GM12878 (cell line): ENCODE results near the gene ULK4. TPM values are rescaled to one million over a fixed set of nuclear protein-coding genes. Genes with fewer than 3 reads are reported as not detected.

Experiments
- ATAC-seq: fragments of 200-7000 bp; cut with Tn5 transposase; 3 replicates; pipeline ENCODE4 v1.9.1; 2020; ENCODE audit warnings: mild to moderate bottlenecking, moderate library complexity
- BruUV-seq: library from RNA; stranded (reverse); fragments of 400-500 nt; replicated peaks from 2 replicates; lab custom pipeline; 2021; lab: Mats Ljungman, UMichigan
- CTCF ChIA-PET: fragments of 300-600 bp; sonication (Branson Sonifier 250); formaldehyde crosslinking; extraction: SDS; loops from one replicate; lab custom pipeline; 2021; ENCODE audit warnings: inconsistent platforms; lab: Yijun Ruan, JAX
- POLR2A ChIA-PET: fragments of 350-600 bp; formaldehyde crosslinking; extraction: SDS; loops from one replicate; lab custom pipeline; 2021; ENCODE audit warnings: inconsistent platforms; lab: Charles Lee
- RAD21 ChIA-PET: fragments of 300-600 bp; sonication (Branson Sonifier 250); formaldehyde crosslinking; loops from one replicate; lab custom pipeline; 2023; ENCODE audit warnings: antibody characterized with exemption; ENCODE audit not compliant: unreplicated experiment; lab: Charles Lee
- SMC1A ChIA-PET: fragments of 300-600 bp; sonication (Branson Sonifier 250); formaldehyde crosslinking; loops from one replicate; lab custom pipeline; 2023; ENCODE audit not compliant: unreplicated experiment, uncharacterized antibody; lab: Charles Lee
- DNase-seq: peaks from one replicate; pipeline ENCODE4 v3.0.0-alpha.2; 2011; ENCODE audit warnings: low read depth, low spot score
- FAIRE-seq: peaks from 3 replicates; lab custom pipeline; 2011; peaks lifted over from hg19 to GRCh38; lab: Jason Lieb, UNC
- H2AFZ ChIP-seq: 2 replicates; pipeline ENCODE4 v1.6.0; 2011; ENCODE audit warnings: low read depth, low read length, control low read depth; ENCODE audit not compliant: control insufficient read depth
- H3K27ac ChIP-seq: 2 replicates; pipeline ENCODE4 v1.5.1; 2011; ENCODE audit warnings: control low read depth; ENCODE audit not compliant: control insufficient read depth, insufficient read depth
- H3K27me3 ChIP-seq, 2 experiments: replicated peaks in 1 of 2; 2 replicates each; pipeline versions ENCODE4 v1.6.0 to v1.6.1; 2011; ENCODE audit warnings: low read length in 1 of 2; ENCODE audit not compliant: control insufficient read depth in 2 of 2, insufficient read depth in 2 of 2
- H3K36me3 ChIP-seq, 2 experiments: 2 replicates each; pipeline ENCODE4 v1.5.1; 2011; ENCODE audit warnings: low read length in 1 of 2; ENCODE audit not compliant: control insufficient read depth in 2 of 2, insufficient read depth in 2 of 2
- H3K4me1 ChIP-seq: 2 replicates; pipeline ENCODE4 v1.6.1; 2011; ENCODE audit warnings: mild to moderate bottlenecking, low read length, moderate library complexity, mixed read lengths; ENCODE audit not compliant: control insufficient read depth, insufficient read depth
- H3K4me2 ChIP-seq: 2 replicates; pipeline ENCODE4 v1.6.0; 2011; ENCODE audit warnings: control low read depth; ENCODE audit not compliant: control insufficient read depth, insufficient read depth
- H3K4me3 ChIP-seq: fragments of 200-600 bp; sonication (generic); 2 replicates; pipeline ENCODE4 v1.5.1; 2016
- H3K79me2 ChIP-seq: 2 replicates; pipeline ENCODE4 v1.6.0; 2011; ENCODE audit warnings: low read length; ENCODE audit not compliant: control insufficient read depth, insufficient read depth
- H3K9ac ChIP-seq: 2 replicates; pipeline ENCODE4 v1.8.0; 2011; ENCODE audit warnings: low read length, control low read depth, mixed read lengths; ENCODE audit not compliant: control insufficient read depth, insufficient read depth
- H3K9me3 ChIP-seq: replicated peaks from 3 replicates; pipeline ENCODE4 v1.5.1; 2011; ENCODE audit warnings: mild to moderate bottlenecking, low read length; ENCODE audit not compliant: control insufficient read depth, insufficient read depth
- H4K20me1 ChIP-seq: 2 replicates; pipeline ENCODE4 v1.6.0; 2011; ENCODE audit not compliant: control insufficient read depth, insufficient read depth
- BHLHE40 ChIP-seq, 2 experiments: fragments of 450-650 bp in 1 of 2; IDR thresholded peaks; 2 replicates each; pipeline ENCODE4 v1.6.1; 2011 to 2017; ENCODE audit warnings: low read depth in 2 of 2, borderline replicate concordance in 1 of 2, improper control_type of control experiment in 1 of 2, low read length in 1 of 2, mild to moderate bottlenecking in 1 of 2
- FOS ChIP-seq: IDR thresholded peaks from 3 replicates; pipeline ENCODE4 v1.6.1; 2011; ENCODE audit warnings: borderline replicate concordance; ENCODE audit not compliant: insufficient read length; ENCODE audit errors: extremely low read depth
- MEF2B ChIP-seq: fragments of 450-650 bp; IDR thresholded peaks from 2 replicates; pipeline ENCODE4 v1.6.1; 2018; ENCODE audit warnings: mild to moderate bottlenecking, moderate library complexity; ENCODE audit not compliant: partially characterized antibody, poor library complexity, severe bottlenecking
- MXI1 ChIP-seq: fragments of 150-350 bp; IDR thresholded peaks from 2 replicates; pipeline ENCODE4 v1.6.1; 2011; ENCODE audit warnings: low read depth, mild to moderate bottlenecking, inconsistent platforms, low read length, improper control_type of control experiment
- NR2C1 ChIP-seq: fragments of 450-650 bp; IDR thresholded peaks from 2 replicates; pipeline ENCODE4 v1.6.1; 2017; ENCODE audit warnings: antibody characterized with exemption, mild to moderate bottlenecking, moderate library complexity
- RAD51 ChIP-seq: fragments of 450-650 bp; IDR thresholded peaks from 2 replicates; pipeline ENCODE4 v1.6.1; 2016; ENCODE audit warnings: moderate library complexity, mild to moderate bottlenecking, inconsistent platforms
- RB1 ChIP-seq: fragments of 450-650 bp; formaldehyde crosslinking; IDR thresholded peaks from 2 replicates; pipeline ENCODE4 v1.6.1; 2017; ENCODE audit warnings: mild to moderate bottlenecking, borderline replicate concordance
- SMC3 ChIP-seq: IDR thresholded peaks from 2 replicates; pipeline ENCODE4 v1.6.1; 2011; ENCODE audit warnings: low read length, improper control_type of control experiment, borderline replicate concordance
- SP1 ChIP-seq: IDR thresholded peaks from one replicate; pipeline ENCODE4 v1.6.1; 2011; ENCODE audit warnings: low read depth, low read length
- YY1 ChIP-seq: IDR thresholded peaks from 2 replicates; pipeline ENCODE4 v1.6.1; 2011; ENCODE audit warnings: low read depth, mild to moderate bottlenecking, low read length
- ZNF24 ChIP-seq: fragments of 450-650 bp; IDR thresholded peaks from 2 replicates; pipeline ENCODE4 v1.6.1; 2017; ENCODE audit warnings: antibody characterized with exemption, mild to moderate bottlenecking
- WGBS: methylation state at CpG from one replicate; pipeline ENCODE4 v1.1.6; 2016; ENCODE audit warnings: low lambda C conversion rate; ENCODE audit not compliant: insufficient replicate concordance, insufficient coverage; ENCODE audit errors: missing lambda C conversion rate; 5-methylcytosine and 5-hydroxymethylcytosine counted together
- in situ Hi-C: fragments of 300-500 bp; cut with MboI; formaldehyde crosslinking; loops from 9 replicates; pipeline ENCODE4 v1.14.3; 2018; ENCODE audit warnings: mixed read lengths
- intact Hi-C: fragments of 100-400 bp; cut with micrococcal nuclease; formaldehyde crosslinking; loops from one replicate; pipeline ENCODE4 v1.14.2; 2022; ENCODE audit not compliant: unreplicated experiment
- polyA plus RNA-seq, 11 experiments: library from polyadenylated mRNA; depleted of rRNA in 4 of 11; unstranded in 6 of 11; stranded (reverse) in 5 of 11; fragments of >200 nt; fragmentation: Nextera tagmentation in 4 of 11; fragmentation: Illumina TruSeq in 1 of 11; extraction: Ambion mirVana in 4 of 11; extraction: Trizol in 1 of 11; gene quantifications; 1 replicate in 1 of 11; 2 replicates in 10 of 11; pipeline versions ENCODE4 v1.2.1 to v1.2.3, GENCODE V29; 2011 to 2016; ENCODE audit warnings: inconsistent platforms in 2 of 11, missing spikeins in 2 of 11, low read depth in 1 of 11
- total RNA-seq, 4 experiments: library from RNA; depleted of rRNA in 3 of 4; stranded (reverse); fragments of >200 nt in 3 of 4; fragmentation: Illumina TruSeq in 1 of 4; extraction: Trizol in 1 of 4; gene quantifications; 2 replicates each; pipeline versions ENCODE4 v1.2.1 to v1.2.3, GENCODE V29; 2013 to 2021
- TF ChIP-seq, protein P1 (sequence below): fragments of 150-350 bp; IDR thresholded peaks from 2 replicates; pipeline ENCODE4 v1.6.1; 2014; ENCODE audit warnings: mild to moderate bottlenecking, low read depth, low read length
- TF ChIP-seq, protein P2 (sequence below), 3 experiments: IDR thresholded peaks in 2 of 3; conservative IDR thresholded peaks in 1 of 3; 2 replicates each; pipeline ENCODE4 v1.5.1; 2011; ENCODE audit warnings: low read depth in 3 of 3, low read length in 3 of 3, mild to moderate bottlenecking in 3 of 3, control low read depth in 2 of 3, moderate library complexity in 2 of 3, inconsistent platforms in 1 of 3, mixed read lengths in 1 of 3; ENCODE audit not compliant: control insufficient read depth in 2 of 3, insufficient read depth in 1 of 3; ENCODE audit errors: extremely low read depth in 1 of 3

ULK4 gene
- total and polyA plus RNA-seq, 10 of the 15 experiments (the other 5 are each of a cell fraction or from before 2014, with no cell fraction given): 3.5 to 7.6 (median 6.3) TPM

GRCh38 chr3:41898631-41899030 is 63.3 kb downstream of the ULK4 start:
- TF ChIP-seq RB1: no peak
- TF ChIP-seq RAD51: no peak
- TF ChIP-seq MXI1: no peak
- TF ChIP-seq YY1: no peak
- no peak for TF ChIP-seq FOS
- no peak for DNase-seq
- no peaks in the 10 kb centered on the region for H3K4me1 ChIP-seq
- POLR2A ChIA-PET: interaction anchor here (0.8 kb wide), 1 partner anchor 9 kb away, joined by 3 read pairs; no protein-coding TSS in a partner anchor
- H3K27ac ChIP-seq: no peak overlapping the region
- no TSS peak for BruUV-seq
- H2AFZ ChIP-seq: no peak overlapping the region
- no peak for ATAC-seq
- SMC1A ChIA-PET: interaction anchor here (0.6 to 5.2 kb wide), 5 partner anchors 33 to 292 kb away, joined by 3 to 49 read pairs (median 6); no protein-coding TSS in a partner anchor
- H3K9ac ChIP-seq: no peak overlapping the region
- H3K4me3 ChIP-seq: no peak overlapping the region
- CTCF ChIA-PET: interaction anchor here (1.1 to 8.9 kb wide), 4 partner anchors 7 to 349 kb away, joined by 4 to 87 read pairs (median 8); no protein-coding TSS in a partner anchor
- RAD21 ChIA-PET: interaction anchor here (0.8 to 4.4 kb wide), 3 partner anchors 200 to 221 kb away, joined by 4 to 15 read pairs (median 11); no protein-coding TSS in a partner anchor
- no peaks in the 10 kb centered on the region for H3K79me2 ChIP-seq
- no peaks in the 10 kb centered on the region; a peak in 2 of 4 replicates for H3K36me3 ChIP-seq
- H3K9me3 ChIP-seq: no peaks in the 10 kb centered on the region
- intact Hi-C loops: loop anchor here (10.0 kb wide), 2 partner anchors 296 to 646 kb away; no protein-coding TSS in a partner anchor
- no peaks in the 10 kb centered on the region for H3K27me3 ChIP-seq
- WGBS: 98% methylated on average over 2 of the region's 2 CpGs
- H4K20me1 ChIP-seq: no peaks in the 10 kb centered on the region
- FAIRE-seq: no peak
- in situ Hi-C loops: loop anchor here (10.0 to 25.0 kb wide), 2 partner anchors 326 to 1711 kb away; no protein-coding TSS in a partner anchor
- H3K4me2 ChIP-seq: no peak overlapping the region

- ChIA-PET CTCF (interaction anchor here (0.6 to 8.9 kb wide), 5 partner anchors 206 to 1317 kb away, joined by 3 to 87 read pairs (median 6); no protein-coding TSS in a partner anchor), POLR2A (no interaction called here), RAD21 (no interaction called here), SMC1A (interaction anchor here (1.0 to 5.2 kb wide), 4 partner anchors 10 to 297 kb away, joined by 4 to 49 read pairs (median 10); no protein-coding TSS in a partner anchor)
- DNase-seq (no peak), FAIRE-seq (no peak), ATAC-seq (no peak)
- no peak overlapping the region for H3K9ac ChIP-seq
- intact Hi-C loops (loop anchor here (1.0 to 10.0 kb wide), 6 partner anchors 205 to 651 kb away; no protein-coding TSS in a partner anchor), in situ Hi-C loops (loop anchor here (5.0 to 25.0 kb wide), 4 partner anchors 208 to 1707 kb away; no protein-coding TSS in a partner anchor)
- H3K9me3 ChIP-seq: peaks cover 2% of the 10 kb centered on the region; the same call in 1 of the 3 replicates
- no peaks in the 10 kb centered on the region for H4K20me1 ChIP-seq
- no peaks in the 10 kb centered on the region for H3K36me3 ChIP-seq
- H3K4me1 ChIP-seq: no peaks in the 10 kb centered on the region
- no peaks in the 10 kb centered on the region for H3K27me3 ChIP-seq
- H2AFZ ChIP-seq: no peak overlapping the region
- H3K4me2 ChIP-seq: no peak overlapping the region
- WGBS: 97% methylated on average over 1 of the region's 1 CpG
- no peak overlapping the region for H3K27ac ChIP-seq
- no peaks in the 10 kb centered on the region for H3K79me2 ChIP-seq
- no TSS peak for BruUV-seq
- H3K4me3 ChIP-seq: no peak overlapping the region
- TF ChIP-seq ZNF24 (peak; percentile 32; the same call in 1 of the 2 replicates), SP1 (no peak), BHLHE40 (IDR thresholded peaks at IDR 0.05; ENCODE audit: borderline replicate concordance in 1 of 2, low read depth in 2 of 2, low read length in 1 of 2) (no peak), MEF2B (no peak), NR2C1 (no peak), SMC3 (peak; percentile 69; the same call in 1 of the 2 replicates), FOS (no peak)
- TF ChIP-seq, protein P1, sequence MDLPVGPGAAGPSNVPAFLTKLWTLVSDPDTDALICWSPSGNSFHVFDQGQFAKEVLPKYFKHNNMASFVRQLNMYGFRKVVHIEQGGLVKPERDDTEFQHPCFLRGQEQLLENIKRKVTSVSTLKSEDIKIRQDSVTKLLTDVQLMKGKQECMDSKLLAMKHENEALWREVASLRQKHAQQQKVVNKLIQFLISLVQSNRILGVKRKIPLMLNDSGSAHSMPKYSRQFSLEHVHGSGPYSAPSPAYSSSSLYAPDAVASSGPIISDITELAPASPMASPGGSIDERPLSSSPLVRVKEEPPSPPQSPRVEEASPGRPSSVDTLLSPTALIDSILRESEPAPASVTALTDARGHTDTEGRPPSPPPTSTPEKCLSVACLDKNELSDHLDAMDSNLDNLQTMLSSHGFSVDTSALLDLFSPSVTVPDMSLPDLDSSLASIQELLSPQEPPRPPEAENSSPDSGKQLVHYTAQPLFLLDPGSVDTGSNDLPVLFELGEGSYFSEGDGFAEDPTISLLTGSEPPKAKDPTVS: no peak
- TF ChIP-seq, protein P2, sequence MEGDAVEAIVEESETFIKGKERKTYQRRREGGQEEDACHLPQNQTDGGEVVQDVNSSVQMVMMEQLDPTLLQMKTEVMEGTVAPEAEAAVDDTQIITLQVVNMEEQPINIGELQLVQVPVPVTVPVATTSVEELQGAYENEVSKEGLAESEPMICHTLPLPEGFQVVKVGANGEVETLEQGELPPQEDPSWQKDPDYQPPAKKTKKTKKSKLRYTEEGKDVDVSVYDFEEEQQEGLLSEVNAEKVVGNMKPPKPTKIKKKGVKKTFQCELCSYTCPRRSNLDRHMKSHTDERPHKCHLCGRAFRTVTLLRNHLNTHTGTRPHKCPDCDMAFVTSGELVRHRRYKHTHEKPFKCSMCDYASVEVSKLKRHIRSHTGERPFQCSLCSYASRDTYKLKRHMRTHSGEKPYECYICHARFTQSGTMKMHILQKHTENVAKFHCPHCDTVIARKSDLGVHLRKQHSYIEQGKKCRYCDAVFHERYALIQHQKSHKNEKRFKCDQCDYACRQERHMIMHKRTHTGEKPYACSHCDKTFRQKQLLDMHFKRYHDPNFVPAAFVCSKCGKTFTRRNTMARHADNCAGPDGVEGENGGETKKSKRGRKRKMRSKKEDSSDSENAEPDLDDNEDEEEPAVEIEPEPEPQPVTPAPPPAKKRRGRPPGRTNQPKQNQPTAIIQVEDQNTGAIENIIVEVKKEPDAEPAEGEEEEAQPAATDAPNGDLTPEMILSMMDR (IDR thresholded peaks at IDR 0.05 in 2 of 3, conservative IDR thresholded peaks at IDR 0.05 in 1 of 3; ENCODE audit: control insufficient read depth in 2 of 3, extremely low read depth in 1 of 3, insufficient read depth in 1 of 3, low read depth in 3 of 3, low read length in 3 of 3): peak; percentile 18 to 49 (median 34); a peak in 3 of 6 replicates
Observed at GRCh38 chr3:41893977-41894376, 67.9 kb downstream of the ULK4 start.
